GM12892 (cell line): ENCODE data around the gene ABCA7.

Source experiments
- POLR2A ChIP-seq: IDR thresholded peaks from 2 replicates; pipeline ENCODE4 v1.6.1; 2011; ENCODE audit warnings: low read depth, low read length, control low read depth
- POLR2AphosphoS5 ChIP-seq: IDR thresholded peaks from 2 replicates; pipeline ENCODE4 v1.6.1; 2011; ENCODE audit warnings: low read depth, low read length, control low read depth
- TAF1 ChIP-seq: IDR thresholded peaks from 2 replicates; pipeline ENCODE4 v1.6.1; 2011; ENCODE audit warnings: low read depth, mild to moderate bottlenecking, control low read depth, low read length, borderline replicate concordance

DNA sequence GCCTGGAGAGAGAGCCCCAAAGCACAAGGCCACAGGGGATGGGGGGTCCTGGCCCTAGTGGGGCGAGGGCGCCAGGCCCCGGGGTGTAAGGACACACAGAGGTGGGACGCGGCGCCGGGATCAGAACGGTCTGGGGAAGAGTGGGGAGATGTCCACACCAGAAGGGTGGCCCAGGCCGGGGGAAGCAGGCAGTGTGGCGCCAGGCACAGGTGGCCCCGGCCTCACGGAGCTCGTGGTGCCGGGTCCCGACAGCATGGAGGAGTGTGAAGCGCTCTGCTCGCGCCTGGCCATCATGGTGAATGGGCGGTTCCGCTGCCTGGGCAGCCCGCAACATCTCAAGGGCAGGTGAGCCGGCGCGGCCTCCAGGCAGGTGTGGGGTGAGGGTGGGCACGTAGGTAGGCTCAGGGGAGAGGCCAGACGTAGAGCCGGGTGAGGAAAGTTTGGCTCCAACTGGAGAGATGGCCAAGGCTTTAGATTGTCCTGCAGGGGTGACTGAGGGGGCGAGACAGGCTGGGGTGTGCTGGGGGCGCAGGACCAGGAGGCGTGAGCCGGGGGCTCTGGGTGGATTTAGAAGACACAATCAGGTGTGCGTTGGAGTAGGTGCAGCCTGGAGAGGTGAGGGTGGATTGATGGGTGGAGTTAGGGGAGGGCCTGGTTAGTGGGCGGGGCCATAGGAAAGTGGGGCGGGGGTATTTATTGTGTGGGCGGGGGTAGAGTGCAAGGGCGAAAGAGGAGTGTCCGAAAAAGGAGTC lies 24.2 kb downstream of the ABCA7 start:
- no peak for TF ChIP-seq POLR2AphosphoS5
- TF ChIP-seq POLR2A, result no peak
- TF ChIP-seq TAF1, result no peak
